GM21381 (cell line): ENCODE measurements around the gene FBN1.

Experiments used
- ATAC-seq: cut with Tn5 transposase; IDR thresholded peaks from one replicate; pipeline ENCODE4 v1.9.1; 2021; ENCODE audit warnings: mild to moderate bottlenecking, moderate library complexity; ENCODE audit not compliant: unreplicated experiment

The FBN1 gene

DNA sequence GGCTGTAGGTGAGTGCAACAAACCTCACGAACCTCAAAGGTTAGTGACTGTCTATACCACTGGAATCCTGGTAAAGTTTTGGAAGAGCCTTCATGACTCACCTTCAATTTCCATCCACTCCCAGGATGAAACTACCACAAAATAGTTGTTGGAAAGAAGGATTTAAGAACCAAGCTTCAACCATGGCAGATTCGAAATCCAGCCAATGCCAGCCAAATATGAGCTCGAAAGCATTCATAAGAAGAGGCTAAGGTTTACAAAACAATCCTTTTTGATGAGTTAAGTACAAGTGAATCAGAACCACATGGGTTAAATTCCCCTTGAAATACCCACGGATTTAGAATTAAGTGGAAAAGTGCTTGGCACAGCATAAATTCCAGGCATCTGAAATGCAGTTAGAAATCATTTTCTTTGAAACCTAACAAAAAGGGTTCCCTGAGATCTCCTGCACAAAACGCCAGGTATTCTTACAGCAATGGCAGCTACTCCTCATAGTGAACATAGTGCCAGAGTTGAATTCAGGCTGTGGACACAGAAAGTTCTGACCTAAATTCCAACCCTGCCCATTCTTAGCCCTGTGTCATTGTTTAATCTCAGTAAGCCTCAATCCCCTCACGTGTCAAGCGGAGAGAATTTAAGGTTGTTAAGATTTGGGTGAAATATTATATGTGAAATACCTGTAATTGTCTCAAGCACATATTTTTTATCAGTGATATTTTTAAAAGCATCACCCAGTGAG, 89.2 kb downstream of the FBN1 start:
- no peak for ATAC-seq

DNA sequence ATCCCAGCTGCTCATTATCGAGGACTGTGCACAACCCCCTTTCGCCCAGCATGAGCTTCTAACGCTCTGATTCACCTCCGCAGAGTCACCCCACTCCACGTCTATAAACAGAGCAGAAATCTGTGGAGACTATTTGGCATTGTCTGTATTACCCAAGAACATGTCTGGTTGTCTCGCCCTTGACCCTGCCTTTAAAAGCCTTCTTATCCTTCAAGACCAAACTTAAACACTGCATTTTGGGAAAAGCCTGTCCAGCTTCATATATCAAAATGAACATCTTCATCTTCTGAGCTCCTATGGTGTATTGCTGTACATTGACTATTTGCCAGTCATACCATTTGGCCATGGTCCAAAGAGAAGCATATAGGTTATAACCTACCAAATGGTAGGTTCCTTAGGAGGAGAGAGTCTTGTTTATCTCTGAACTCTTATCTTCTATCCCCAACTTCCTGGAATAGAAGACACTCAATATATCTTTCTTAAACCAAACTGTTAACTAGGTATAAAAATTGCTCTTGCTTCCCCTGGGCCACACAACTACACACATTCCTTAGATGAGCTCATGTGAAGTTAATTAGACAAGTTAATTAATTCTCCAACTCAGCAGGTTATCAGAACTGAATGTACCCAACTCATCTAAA, 90.1 kb downstream of the FBN1 start:
- no peak for ATAC-seq

DNA sequence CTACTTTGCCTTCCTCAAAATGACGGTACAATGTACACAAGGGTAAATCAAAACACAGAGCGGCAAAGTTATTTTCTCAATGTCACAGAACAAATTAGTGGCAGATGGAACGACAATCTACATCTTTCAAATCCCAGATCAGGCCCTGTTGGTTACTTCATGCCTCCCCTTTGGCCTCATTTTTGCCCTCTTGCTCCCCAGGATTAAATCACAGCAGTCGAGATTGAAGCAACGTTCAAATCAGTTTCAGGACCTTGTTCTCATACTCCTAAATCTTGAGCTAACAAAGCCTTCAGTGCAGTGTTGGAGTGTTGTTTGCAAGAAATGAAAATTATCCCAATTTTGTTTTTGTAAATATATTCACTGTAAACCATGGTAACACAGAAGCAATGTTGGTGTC, 91.4 kb downstream of the FBN1 start:
- no peak for ATAC-seq

DNA sequence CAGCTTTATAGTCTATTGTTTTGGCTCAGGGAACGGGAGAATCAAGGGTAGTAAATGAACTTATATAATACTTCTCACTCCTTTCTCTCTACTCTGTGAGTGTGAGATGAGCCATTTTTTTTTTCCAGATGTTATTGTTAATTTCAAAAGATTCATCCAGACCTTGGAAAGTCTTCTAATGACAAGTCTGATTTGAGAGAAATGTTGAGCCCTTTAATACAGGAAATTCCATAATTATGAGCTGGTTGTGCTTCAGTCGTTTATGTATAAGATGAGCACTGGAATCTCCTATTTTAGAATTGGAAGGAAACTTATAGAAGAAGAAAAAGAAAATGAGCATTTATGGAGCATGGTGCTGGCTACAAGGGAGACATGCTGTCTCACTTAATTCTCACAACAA, 92.0 kb downstream of the FBN1 start:
- no peak for ATAC-seq

DNA sequence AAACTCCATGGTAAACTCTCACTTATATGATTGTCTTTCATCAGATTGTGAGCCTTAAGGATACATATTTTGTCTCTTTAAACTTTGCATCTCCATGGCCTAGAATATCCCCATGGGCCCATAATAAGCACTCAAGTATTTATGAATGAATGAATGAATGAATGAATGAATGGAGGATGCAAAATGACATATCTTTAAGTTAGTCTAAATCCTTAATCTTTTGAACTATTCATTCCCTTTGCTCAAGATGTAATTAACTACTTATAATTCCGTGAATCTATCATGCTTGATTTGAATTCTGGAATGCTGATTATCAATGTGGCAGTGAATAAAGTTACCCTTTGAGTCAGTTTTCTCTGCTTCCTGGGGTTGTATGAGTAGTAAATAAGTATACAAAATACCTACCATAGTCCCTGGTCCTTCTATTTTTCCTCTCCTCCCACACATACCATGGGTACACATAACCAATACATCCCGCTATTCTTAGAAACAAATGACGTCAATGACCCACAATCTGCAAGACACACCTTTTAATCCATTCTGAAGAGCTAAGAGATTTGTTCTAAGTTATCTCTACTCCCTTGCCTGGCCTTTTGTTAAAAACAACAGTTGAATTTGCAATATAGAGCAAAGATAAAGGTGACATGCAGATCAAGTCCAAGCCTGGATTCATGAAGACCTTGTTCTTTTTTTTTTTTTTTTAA, 94.5 kb downstream of the FBN1 start:
- ATAC-seq = no peak

DNA sequence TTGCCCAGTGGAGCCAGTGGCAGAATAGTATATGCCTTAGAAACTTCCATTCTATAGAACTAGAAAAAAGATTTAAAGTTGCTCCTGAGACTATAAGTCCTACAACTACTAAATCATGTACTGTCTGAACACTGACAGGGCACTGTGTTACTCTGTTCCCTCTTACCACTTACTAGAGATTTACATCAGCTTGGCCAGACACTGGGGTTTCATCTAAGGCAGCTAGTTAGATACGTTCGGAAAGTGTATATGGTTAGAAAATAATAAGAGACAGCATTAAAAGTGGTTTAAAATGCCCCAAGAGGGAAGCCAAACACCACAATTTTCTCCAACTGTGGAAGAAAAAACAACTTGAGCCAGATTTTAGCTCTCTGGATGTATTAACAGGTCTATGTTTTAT, 97.1 kb downstream of the FBN1 start:
- ATAC-seq = no peak

DNA sequence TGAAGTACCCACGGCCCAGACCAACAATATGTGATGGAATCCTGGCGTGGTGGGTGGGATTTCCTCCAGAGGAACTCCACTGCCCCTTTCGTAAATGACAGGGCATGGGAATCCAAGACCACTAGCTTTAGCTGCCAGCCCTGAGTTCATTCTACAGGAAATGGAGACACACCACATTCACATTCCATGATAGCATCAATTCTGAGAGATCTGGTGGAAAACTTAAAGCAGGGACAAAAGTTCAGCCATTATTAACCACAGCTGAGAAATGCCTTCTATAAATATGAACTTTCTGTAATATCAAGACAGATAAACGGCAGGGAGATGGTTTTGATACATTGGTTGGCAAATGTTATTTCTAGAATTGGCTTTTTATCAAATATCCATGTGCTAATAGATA, 98.2 kb downstream of the FBN1 start:
- ATAC-seq = no peak

DNA sequence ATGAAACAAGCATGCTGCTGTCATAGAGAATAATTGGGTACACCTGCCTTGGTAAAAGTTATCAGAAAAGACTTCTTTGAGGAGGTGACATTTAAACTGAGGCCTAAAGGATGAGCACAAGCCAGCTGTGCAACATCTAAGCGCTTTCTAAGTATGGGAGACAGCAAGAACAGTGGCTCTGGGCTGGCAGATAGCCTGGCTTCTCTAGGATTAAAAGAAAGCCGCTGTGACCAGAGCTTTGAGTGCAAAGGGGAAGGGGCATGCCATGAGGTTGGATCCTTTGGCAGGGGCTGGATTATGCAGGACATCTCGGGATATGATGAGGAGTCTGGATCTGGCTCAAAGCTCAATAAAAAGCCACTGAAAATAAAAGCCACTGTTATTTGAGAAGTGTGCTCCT, 99.2 kb downstream of the FBN1 start:
- ATAC-seq = no peak

DNA sequence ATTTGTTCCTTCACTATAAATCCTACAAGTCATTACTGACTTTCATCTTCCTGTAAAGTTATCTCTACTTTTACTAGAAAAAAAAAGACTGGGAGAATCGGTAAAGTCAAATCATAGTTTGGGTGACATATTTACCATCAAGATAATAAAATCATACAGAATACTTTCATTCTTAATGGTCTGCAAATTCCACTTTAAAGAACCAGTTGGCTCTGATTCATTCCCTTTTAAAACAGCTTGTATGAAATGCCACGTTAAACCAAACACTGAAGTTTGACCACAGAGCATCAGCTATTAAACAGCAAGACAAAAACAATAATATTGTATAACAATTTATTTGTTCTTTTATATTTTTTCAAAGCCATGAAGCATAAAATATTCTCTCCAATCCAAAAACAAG, 100.7 kb downstream of the FBN1 start:
- ATAC-seq = no peak

DNA sequence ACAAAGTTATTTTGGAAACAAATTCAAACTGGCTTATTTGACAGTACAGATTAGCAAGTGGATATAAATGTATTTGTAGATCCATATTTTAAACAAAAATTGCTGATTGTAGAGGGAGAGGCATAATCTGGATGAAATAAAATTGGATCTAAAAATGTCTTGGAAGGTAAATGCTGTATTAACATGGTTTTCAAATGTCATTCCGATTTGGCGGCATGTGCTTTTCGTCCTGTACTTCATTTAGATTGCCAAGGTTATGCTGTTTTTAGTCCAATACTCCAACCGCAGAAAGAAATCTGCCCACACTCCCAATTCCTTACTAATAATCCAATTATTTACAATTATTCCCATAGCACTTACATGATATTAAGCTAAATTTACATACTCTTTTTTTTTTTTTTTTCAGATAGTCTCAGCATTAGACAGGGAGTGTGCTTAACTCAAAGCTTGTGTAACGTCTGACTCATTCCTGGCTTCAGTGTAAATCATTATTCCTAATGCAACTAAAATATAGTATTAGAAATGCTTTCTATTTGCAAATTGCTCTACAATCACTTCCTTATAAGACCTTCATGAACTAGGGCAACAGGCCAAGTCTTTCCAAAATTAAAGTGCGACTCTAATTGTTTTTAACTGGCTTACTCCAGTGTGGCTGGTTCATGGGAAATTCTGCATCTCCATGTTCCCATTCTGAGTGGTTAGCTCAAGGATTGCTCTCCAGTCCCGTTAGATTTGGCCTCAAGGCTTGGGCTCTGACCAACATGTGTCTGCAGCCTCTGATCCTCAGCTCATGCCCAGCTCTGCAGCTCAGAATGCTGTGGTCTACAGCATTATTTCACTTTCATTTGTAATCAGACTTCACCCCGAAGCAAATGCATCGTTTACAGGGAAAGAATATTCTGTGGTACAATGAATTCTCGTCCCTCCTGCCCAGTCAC, 103.9 kb downstream of the FBN1 start:
- ATAC-seq = peak; percentile 78

DNA sequence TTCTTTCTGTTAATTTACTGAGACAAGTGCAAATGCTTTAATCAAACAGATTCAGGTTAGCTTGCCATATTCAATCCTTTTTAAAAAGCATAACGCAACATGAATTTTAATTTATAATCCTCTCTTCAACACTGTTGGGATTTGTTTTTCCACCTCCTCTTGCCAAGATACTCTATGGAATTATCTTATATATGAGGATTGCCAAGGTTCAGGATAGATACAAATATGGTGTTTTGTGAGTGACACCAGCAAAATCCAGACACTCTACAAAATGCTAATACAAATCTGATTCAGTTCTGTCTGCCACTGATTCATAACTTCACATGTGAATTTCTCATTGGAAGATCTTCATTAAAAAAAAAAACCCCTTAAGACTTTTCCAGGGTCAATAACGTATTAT, 104.8 kb downstream of the FBN1 start:
- no peak for ATAC-seq

DNA sequence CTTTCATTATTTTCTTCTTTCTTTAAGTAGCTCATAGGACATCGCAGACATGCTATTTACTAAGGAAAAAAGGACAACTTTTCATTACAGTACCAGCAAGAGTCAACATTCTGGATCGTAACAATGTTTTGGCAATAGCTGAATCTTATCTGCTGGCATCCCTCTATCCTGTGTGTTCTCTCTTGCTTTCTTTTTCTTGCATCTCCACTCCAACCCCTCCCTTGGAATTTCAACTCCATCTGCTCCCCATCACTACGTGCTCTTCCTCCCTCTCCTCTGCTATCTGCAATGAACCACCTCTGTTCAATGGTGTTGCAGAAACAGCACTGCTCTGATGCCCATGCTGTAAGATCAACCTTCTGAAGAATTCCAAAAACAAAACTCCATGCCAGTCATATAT, 106.6 kb downstream of the FBN1 start:
- ATAC-seq = no peak

DNA sequence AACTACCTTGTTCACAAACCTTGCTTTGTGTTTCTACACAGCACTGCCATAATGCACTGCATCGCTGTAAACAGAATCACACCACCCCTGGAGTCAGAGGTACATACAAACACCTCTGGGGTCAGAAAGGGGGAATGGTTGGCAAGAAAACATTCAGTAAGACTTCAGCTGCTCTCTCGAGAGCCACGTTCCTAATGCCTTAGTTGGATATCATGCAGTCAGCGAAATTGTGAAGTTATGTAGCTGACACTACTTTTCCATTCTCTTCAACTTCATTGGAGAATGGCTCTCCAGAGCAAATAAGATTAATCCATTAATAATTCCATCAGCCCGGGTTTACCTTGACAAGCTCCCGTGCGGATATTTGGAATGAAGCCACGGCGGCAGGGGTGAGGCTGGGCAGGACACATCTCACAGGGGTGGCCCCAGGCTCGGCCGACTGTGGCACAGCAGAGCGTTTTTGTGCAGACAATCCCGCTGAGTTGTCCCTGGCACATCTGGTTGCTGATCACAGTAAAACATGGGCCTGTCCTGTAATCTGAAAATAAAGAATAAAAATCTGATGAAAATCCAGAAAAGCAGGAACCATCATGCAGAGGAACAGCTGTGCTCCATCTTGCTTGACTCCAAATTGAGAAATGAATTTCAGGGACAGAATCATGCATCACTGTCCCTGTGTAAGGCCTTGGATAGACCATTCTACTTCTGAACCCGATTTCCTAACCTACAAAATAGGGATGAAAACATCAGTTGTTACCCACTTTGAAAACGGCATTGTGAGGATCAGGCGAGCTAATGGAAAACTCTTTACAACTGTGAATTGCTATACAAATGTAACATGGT, 108.0 kb downstream of the FBN1 start:
- no peak for ATAC-seq

DNA sequence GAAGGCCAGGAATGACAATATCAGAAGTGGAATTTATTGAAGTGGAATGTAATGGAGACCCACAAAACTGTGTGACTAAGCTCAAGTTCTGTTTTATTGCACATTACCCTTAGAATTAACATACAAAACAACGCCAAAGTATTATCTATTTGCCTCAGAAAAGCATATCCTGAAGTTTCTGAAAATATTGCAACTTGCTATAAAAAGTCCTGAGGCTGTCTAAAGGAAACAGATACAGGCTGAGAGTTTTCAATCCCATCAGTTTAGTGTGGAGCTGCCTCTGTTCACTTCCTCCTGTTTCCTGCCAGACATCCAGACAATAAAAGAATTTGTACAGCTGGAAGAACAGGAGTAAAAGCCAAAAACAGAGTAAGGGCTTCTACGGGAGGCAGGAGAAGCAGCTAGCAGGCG, 108.8 kb downstream of the FBN1 start:
- no peak for ATAC-seq

DNA sequence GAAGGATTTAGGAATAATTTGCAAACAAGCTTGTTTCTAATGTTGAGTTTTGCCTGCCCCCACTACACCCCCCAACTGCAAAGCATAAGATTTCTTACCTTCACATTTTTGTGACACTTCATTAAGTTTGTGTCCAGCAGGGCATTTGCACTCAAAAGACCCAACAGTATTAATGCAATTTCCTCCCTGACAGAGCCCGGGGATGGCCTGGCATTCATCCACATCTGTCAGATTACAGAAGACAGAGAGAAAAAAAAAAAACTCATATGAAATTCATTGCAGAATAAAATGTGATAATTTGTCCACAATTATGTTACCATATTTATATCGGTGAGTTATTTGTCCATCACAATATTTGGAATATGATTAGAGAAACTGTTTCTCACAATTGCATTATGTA, 111.5 kb downstream of the FBN1 start:
- ATAC-seq = no peak

DNA sequence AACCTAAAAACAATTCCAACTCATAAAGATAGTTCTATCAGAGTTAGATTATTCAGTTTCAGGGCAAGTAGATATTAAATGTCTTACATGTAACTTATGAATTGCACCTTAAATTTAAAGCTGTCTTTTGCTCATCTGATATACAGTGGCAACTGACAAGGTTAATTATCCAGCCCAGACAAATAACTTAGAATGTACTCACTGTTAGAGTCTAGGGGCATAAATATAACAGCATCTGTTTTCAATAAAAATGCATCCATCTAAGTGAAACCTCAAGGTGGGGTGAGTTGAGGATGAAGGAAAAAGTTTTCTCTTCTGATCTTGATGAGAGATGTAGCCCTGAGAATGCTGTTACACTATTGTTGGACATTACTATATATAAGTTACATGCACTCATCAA, 112.6 kb downstream of the FBN1 start:
- no peak for ATAC-seq

DNA sequence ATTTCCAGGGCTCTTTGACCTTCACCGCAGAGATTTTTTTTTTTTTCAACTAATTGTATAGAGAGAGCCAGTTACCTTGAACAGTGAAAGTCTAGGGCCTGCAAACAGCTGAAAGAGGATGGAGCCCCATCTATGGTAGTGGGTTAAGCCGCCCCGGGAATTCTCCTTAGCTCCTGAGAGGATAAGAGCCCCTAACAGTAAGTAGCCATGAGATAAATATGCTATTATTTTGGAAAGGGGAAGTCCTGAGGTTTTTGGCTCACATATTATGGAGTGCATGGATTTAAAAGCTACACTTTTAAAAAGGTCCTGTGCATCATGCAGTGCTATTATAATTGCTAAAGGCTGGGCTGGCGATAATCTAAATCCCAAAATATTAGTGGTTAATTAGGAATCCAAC, 115.0 kb downstream of the FBN1 start:
- no peak for ATAC-seq

DNA sequence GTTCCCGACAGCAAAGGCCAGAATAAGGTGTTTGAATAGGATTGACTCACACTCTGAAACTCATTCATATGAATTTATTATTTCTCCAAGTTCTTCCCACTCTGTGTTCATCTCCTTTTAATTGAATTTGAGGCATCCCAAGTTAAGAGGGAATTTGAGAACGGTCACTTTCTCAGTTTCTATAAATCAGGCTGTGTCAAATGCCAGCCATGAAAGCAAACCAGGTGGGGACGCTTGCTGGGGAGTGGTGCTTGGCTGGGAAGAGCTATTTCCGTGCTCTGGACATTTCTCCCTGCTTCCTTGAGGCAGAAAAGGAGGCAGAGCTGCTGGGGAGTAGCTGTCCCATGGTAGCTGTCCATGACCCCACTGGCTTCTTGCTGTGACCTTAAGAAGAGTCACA, 116.6 kb downstream of the FBN1 start:
- no peak for ATAC-seq

DNA sequence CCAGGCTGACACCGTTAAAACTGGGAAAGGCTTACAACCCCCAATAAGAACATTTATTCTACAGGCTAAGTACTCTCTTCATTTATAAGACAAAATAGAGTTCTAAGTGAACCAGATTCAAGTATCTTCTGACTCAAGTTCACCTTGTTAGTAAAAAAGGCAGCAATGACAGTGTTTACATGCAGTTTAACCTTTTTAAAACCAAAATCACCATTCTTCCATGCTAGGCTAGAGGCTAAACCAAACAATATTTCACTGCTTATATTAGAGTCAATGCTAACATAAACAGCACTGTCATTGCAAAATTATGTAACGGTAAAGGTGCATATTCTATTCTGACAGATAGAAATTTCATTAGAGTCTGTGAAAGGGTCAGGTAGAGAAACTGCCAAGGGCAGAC, 118.0 kb downstream of the FBN1 start:
- no peak for ATAC-seq

DNA sequence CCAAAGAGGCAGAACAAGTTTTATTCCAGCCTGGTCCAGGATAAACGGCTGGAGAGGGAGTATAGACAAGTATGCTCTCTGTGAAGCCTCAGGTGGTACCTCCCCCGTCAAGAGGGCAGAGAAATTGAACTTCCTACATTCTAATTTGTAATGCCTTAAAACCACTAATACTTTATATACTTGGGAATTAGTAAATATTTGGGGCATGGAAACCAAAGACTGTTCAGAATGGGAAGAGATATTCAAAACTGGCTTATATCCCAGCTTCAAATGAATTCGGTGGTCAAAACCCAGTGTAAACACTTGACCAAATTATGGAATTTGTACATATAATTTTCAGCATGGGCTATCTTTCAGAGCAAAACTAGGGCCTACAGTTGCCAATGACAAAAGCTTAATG, 122.6 kb downstream of the FBN1 start:
- no peak for ATAC-seq
